Activated CD4-positive, alpha-beta memory T cell treated with anti-CD3 and anti-CD28 coated beads, Interleukin-2, amount 10 ng/mL, durations not matched to agents 7 days and 5 days (primary cell): ENCODE results near the gene ST3GAL6. TPM values are rescaled to one million over a fixed set of nuclear protein-coding genes. Genes with fewer than 3 reads are reported as not detected.

Source experiments
- CTCF ChIA-PET: fragments of 350-600 bp; sonication (Branson Sonifier 250); formaldehyde crosslinking; loops from one replicate; lab custom pipeline; 2021; ENCODE audit warnings: antibody characterized with exemption, inconsistent platforms; lab: Charles Lee
- POLR2A ChIA-PET: fragments of 350-600 bp; sonication (Branson Sonifier 250); formaldehyde crosslinking; loops from one replicate; lab custom pipeline; 2021; ENCODE audit warnings: antibody characterized with exemption; lab: Charles Lee
- DNase-seq: peaks from one replicate; pipeline ENCODE4 v3.0.0-alpha.2; 2020
- H3K27ac Mint-ChIP-seq: one replicate; pipeline ENCODE4 v1.8.0; 2021; ENCODE audit warnings: mild to moderate bottlenecking, mixed read lengths
- H3K27me3 Mint-ChIP-seq: one replicate; pipeline ENCODE4 v1.8.0; 2021; ENCODE audit warnings: mixed read lengths
- H3K36me3 Mint-ChIP-seq: one replicate; pipeline ENCODE4 v1.8.0; 2021; ENCODE audit warnings: low read depth, mixed read lengths
- H3K4me1 Mint-ChIP-seq: one replicate; pipeline ENCODE4 v1.8.0; 2021; ENCODE audit warnings: mixed read lengths
- H3K4me3 Mint-ChIP-seq: one replicate; pipeline ENCODE4 v1.8.0; 2021; ENCODE audit warnings: mild to moderate bottlenecking, mixed read lengths
- H3K9me3 Mint-ChIP-seq: one replicate; pipeline ENCODE4 v1.8.0; 2021; ENCODE audit warnings: mixed read lengths
- total RNA-seq, 2 experiments: library from RNA; stranded (reverse); gene quantifications; one replicate each; pipeline ENCODE4 v1.2.3, GENCODE V29; 2021

Gene ST3GAL6
- total RNA-seq, 2 experiments from 2014 or later = not detected

GRCh38 chr3:98745718-98746117 is 17.4 kb upstream of the ST3GAL6 start:
- no peaks in the 10 kb centered on the region for H3K4me1 Mint-ChIP-seq
- no peak overlapping the region for H3K27ac Mint-ChIP-seq
- H3K4me3 Mint-ChIP-seq = no peak overlapping the region
- no peak for DNase-seq
- ChIA-PET POLR2A (no interaction called here), CTCF (no interaction called here)
- no peaks in the 10 kb centered on the region for H3K9me3 Mint-ChIP-seq
- H3K27me3 Mint-ChIP-seq = peaks cover 15% of the 10 kb centered on the region
- no peaks in the 10 kb centered on the region for H3K36me3 Mint-ChIP-seq

GRCh38 chr3:98746122-98746521 is 17.0 kb upstream of the ST3GAL6 start:
- Mint-ChIP-seq H3K4me1 (no peaks in the 10 kb centered on the region), H3K9me3 (no peaks in the 10 kb centered on the region), H3K27ac (no peak overlapping the region), H3K4me3 (no peak overlapping the region), H3K36me3 (no peaks in the 10 kb centered on the region), H3K27me3 (peaks cover 13% of the 10 kb centered on the region)
- no peak for DNase-seq
- ChIA-PET CTCF (no interaction called here), POLR2A (no interaction called here)

GRCh38 chr3:98746882-98747281 is 16.3 kb upstream of the ST3GAL6 start:
- Mint-ChIP-seq H3K27me3 (peaks cover 13% of the 10 kb centered on the region), H3K4me3 (no peak overlapping the region), H3K27ac (no peak overlapping the region), H3K9me3 (no peaks in the 10 kb centered on the region), H3K4me1 (no peaks in the 10 kb centered on the region), H3K36me3 (no peaks in the 10 kb centered on the region)
- ChIA-PET CTCF (no interaction called here), POLR2A (no interaction called here)
- DNase-seq = no peak

GRCh38 chr3:98750276-98750919 is 12.7 kb upstream of the ST3GAL6 start:
- ChIA-PET CTCF (no interaction called here), POLR2A (no interaction called here)
- Mint-ChIP-seq H3K27ac (no peak overlapping the region), H3K4me3 (no peak overlapping the region), H3K36me3 (no peaks in the 10 kb centered on the region), H3K4me1 (no peaks in the 10 kb centered on the region), H3K9me3 (no peaks in the 10 kb centered on the region), H3K27me3 (peaks cover 21% of the 10 kb centered on the region)
- DNase-seq = no peak

- Mint-ChIP-seq H3K9me3 (no peaks in the 10 kb centered on the region), H3K27ac (no peak overlapping the region), H3K4me3 (no peak overlapping the region), H3K27me3 (peaks cover 19% of the 10 kb centered on the region), H3K36me3 (no peaks in the 10 kb centered on the region), H3K4me1 (no peaks in the 10 kb centered on the region)
- ChIA-PET CTCF (no interaction called here), POLR2A (no interaction called here)
- no peak for DNase-seq
Measured at GRCh38 chr3:98754483-98754882, 8.7 kb upstream of the ST3GAL6 start.

GRCh38 chr3:98755601-98756000 is 7.5 kb upstream of the ST3GAL6 start:
- H3K27me3 Mint-ChIP-seq = peaks cover 26% of the 10 kb centered on the region
- no peak for DNase-seq
- no peaks in the 10 kb centered on the region for H3K4me1 Mint-ChIP-seq
- ChIA-PET POLR2A (no interaction called here), CTCF (no interaction called here)
- no peaks in the 10 kb centered on the region for H3K9me3 Mint-ChIP-seq
- no peaks in the 10 kb centered on the region for H3K36me3 Mint-ChIP-seq
- H3K4me3 Mint-ChIP-seq = no peak overlapping the region
- H3K27ac Mint-ChIP-seq = no peak overlapping the region

- H3K4me1 Mint-ChIP-seq = no peaks in the 10 kb centered on the region
- DNase-seq = no peak
- ChIA-PET POLR2A (no interaction called here), CTCF (no interaction called here)
- no peak overlapping the region for H3K4me3 Mint-ChIP-seq
- no peak overlapping the region for H3K27ac Mint-ChIP-seq
- H3K9me3 Mint-ChIP-seq = no peaks in the 10 kb centered on the region
- no peaks in the 10 kb centered on the region for H3K36me3 Mint-ChIP-seq
- peaks cover 35% of the 10 kb centered on the region for H3K27me3 Mint-ChIP-seq
Measured at GRCh38 chr3:98759629-98760028, 3.5 kb upstream of the ST3GAL6 start.

GRCh38 chr3:98761643-98762229 is 1.4 kb upstream of the ST3GAL6 start:
- Mint-ChIP-seq H3K27me3 (peaks cover 39% of the 10 kb centered on the region), H3K4me1 (no peaks in the 10 kb centered on the region), H3K27ac (no peak overlapping the region), H3K9me3 (no peaks in the 10 kb centered on the region), H3K36me3 (no peaks in the 10 kb centered on the region), H3K4me3 (no peak overlapping the region)
- POLR2A ChIA-PET = no interaction called here
- CTCF ChIA-PET = no interaction called here
- DNase-seq = no peak

- DNase-seq = no peak
- Mint-ChIP-seq H3K27me3 (peaks cover 52% of the 10 kb centered on the region), H3K9me3 (no peaks in the 10 kb centered on the region), H3K4me3 (no peak overlapping the region), H3K36me3 (no peaks in the 10 kb centered on the region), H3K27ac (no peak overlapping the region), H3K4me1 (no peaks in the 10 kb centered on the region)
- ChIA-PET POLR2A (no interaction called here), CTCF (no interaction called here)
Measured at GRCh38 chr3:98763819-98764418, 779 bp downstream of the ST3GAL6 start.

GRCh38 chr3:98764472-98764884 is 1.3 kb downstream of the ST3GAL6 start:
- DNase-seq = no peak
- Mint-ChIP-seq H3K9me3 (no peaks in the 10 kb centered on the region), H3K27me3 (peaks cover 55% of the 10 kb centered on the region), H3K36me3 (no peaks in the 10 kb centered on the region), H3K4me1 (no peaks in the 10 kb centered on the region), H3K4me3 (no peak overlapping the region), H3K27ac (no peak overlapping the region)
- POLR2A ChIA-PET = no interaction called here
- CTCF ChIA-PET = no interaction called here

- Mint-ChIP-seq H3K27me3 (peaks cover 53% of the 10 kb centered on the region), H3K4me3 (no peak overlapping the region), H3K27ac (no peak overlapping the region), H3K9me3 (no peaks in the 10 kb centered on the region), H3K4me1 (peaks cover 7% of the 10 kb centered on the region), H3K36me3 (no peaks in the 10 kb centered on the region)
- CTCF ChIA-PET = no interaction called here
- no peak for DNase-seq
- POLR2A ChIA-PET = no interaction called here
Measured at GRCh38 chr3:98765721-98766120, 2.6 kb downstream of the ST3GAL6 start.

- peaks cover 50% of the 10 kb centered on the region for H3K27me3 Mint-ChIP-seq
- DNase-seq = no peak
- no peaks in the 10 kb centered on the region for H3K36me3 Mint-ChIP-seq
- POLR2A ChIA-PET = no interaction called here
- peaks cover 9% of the 10 kb centered on the region for H3K4me1 Mint-ChIP-seq
- H3K27ac Mint-ChIP-seq = no peak overlapping the region
- H3K9me3 Mint-ChIP-seq = no peaks in the 10 kb centered on the region
- CTCF ChIA-PET = no interaction called here
- no peak overlapping the region for H3K4me3 Mint-ChIP-seq
Measured at GRCh38 chr3:98766924-98767323, 3.8 kb downstream of the ST3GAL6 start.

GRCh38 chr3:98768961-98769360 is 5.8 kb downstream of the ST3GAL6 start:
- no peak for DNase-seq
- Mint-ChIP-seq H3K9me3 (no peaks in the 10 kb centered on the region), H3K27ac (no peak overlapping the region), H3K4me1 (peaks cover 9% of the 10 kb centered on the region), H3K36me3 (no peaks in the 10 kb centered on the region), H3K27me3 (peaks cover 40% of the 10 kb centered on the region), H3K4me3 (no peak overlapping the region)
- ChIA-PET POLR2A (no interaction called here), CTCF (no interaction called here)

GRCh38 chr3:98769448-98769847 is 6.3 kb downstream of the ST3GAL6 start:
- ChIA-PET POLR2A (no interaction called here), CTCF (no interaction called here)
- H3K4me3 Mint-ChIP-seq = no peak overlapping the region
- no peaks in the 10 kb centered on the region for H3K36me3 Mint-ChIP-seq
- H3K9me3 Mint-ChIP-seq = no peaks in the 10 kb centered on the region
- DNase-seq = no peak
- H3K4me1 Mint-ChIP-seq = peaks cover 9% of the 10 kb centered on the region
- H3K27ac Mint-ChIP-seq = no peak overlapping the region
- H3K27me3 Mint-ChIP-seq = peaks cover 41% of the 10 kb centered on the region
